GM19395 (cell line): ENCODE data around the gene ANAPC5.

Experiments used
- ATAC-seq: cut with Tn5 transposase; IDR thresholded peaks from one replicate; pipeline ENCODE4 v1.9.1; 2021; ENCODE audit warnings: mild to moderate bottlenecking, moderate library complexity; ENCODE audit not compliant: unreplicated experiment

The ANAPC5 gene

DNA sequence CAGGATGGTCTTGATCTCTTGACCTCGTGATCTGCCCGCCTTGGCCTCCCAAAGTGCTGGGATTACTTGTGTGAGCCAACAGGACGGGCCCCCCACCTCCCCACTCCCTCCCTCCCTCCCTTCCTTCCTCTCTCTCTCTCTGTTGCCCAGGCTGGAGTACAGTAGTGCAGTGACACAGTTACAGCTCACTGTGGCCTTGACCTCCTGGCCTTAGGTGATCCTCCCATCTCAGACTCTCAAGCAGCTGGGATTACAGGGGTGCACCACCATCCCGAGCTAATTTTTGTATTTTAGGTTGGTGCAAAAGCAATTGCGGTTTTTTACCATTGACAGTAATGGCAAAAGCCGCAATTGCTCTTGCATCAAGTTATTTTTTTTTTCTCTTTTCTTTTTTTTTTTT is 19.2 kb upstream of the ANAPC5 start:
- ATAC-seq: no peak

DNA sequence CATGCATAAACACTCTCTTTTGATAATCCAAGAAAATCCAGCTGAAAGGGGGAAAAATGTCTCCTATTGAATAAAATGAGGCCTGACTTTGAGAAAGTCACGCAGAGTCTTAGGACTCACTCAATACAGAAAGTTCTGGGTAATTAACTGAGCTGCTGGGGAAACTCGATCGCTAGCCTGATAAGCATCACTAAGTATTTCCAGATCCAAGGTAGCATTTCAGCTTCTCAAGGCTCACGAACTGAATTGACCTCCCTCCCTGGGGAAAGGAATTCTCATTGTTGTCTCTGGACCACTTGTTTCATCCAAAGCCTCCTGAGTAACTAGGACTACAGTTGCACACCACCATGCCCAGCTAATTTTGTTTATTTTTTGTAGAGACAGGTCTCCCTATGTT is 13.8 kb upstream of the ANAPC5 start:
- no peak for ATAC-seq

DNA sequence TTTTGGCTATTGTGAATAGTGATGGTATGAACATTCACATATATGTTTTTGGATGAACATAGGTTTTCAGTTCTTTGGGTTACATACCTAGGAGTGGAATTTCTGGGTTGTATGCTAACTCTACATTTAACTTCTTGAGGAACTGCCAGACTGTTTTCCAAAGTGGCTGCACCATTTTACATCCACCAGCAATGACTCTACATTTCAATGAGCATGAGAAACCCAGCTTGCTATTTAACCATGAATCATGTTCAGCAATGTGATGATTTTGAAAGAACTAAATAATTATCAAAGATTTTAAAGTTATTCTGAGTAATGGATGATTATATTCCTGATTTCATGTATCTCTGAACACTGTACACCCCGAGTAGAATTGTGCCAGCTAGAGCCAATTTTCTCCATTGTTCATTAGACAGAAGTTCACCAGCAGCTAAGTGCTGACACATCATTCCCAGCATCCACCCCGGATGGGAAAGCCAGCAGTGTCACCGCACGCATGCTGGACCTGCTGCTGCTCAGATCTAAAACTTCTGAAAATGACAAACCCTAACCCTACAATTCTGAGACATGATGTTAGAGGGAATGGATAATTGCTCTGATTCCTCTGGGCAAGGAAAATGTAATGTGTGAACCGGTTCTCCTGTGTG is 13.3 kb upstream of the ANAPC5 start:
- ATAC-seq: no peak

DNA sequence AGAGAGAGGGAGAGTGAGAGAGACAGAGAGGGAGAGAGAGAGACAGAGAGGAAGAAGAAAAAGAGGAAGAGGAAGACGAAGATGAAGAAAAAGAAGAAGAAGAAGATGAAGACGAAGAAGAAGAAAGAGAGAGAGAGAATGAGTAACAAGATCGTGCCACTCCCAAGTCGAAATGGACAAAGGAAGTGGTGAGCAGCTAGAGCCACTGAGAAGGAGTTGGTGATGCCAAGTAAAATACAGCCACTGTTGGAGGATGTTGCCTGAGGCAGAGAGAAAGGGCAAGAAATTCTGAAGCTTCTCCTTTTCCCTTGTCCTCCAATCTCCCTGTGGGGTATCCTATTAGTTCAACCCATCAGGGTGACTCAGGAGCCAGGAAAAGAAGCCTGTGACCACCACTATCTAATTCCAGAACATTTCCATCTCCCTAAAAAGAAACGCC is 12.5 kb upstream of the ANAPC5 start:
- ATAC-seq: no peak

DNA sequence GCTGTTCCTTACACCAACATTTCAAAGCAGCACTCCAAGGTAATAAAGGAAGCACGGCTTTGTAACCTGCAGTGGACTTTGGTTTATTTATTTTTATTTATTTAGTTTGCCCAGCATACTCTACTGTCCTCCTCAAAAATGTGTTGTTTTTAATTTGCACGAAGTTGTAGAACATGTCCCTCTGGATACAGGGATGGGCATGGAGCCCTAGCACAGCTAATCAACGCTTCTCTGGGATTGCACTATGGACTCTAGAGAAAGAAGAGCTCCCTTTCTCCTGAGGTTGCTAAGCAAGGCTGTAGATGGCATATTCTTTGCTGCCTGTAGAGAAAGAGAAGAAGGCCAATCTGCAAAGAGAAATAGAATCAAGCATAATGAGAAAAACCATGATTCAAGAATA is 5.9 kb upstream of the ANAPC5 start:
- ATAC-seq: no peak

DNA sequence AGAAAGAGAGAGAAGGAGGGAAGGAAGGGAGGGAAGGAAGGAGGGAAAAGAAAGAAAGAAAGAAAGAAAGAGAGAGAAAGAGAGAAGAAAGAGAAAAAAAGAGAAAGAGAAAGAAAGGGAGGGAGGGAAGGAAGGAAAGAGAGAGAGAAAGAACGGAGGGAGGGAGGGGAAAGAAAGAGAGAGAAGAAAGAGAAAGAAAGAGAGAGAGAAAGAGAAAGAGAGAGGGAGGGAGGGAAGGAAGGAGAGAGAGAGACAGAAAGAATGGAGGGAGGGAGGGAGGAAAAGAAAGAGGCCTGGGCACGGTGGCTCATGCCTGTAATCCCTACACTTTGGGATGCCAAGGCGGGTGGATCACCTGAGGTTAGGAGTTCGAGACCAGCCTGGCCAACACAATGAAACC is 5.1 kb upstream of the ANAPC5 start:
- no peak for ATAC-seq

DNA sequence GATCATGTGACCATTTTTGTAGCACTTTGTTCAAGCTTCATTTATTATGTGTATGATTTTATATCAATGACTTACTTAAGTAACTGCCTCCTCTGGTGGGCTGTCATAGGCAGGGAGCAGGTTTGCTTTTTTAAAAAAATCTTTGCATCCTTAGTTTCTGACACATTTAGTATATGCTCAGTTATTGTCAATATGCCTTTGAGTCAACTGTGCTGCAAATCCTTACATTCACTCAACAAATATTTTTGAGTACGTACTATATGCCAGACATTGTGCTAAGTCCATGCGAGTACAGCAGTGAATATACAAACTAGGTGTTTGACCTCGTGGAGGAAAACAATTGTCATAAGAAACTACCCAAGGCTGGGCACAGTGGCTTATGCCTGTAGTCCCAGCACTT is 4.4 kb upstream of the ANAPC5 start:
- no peak for ATAC-seq

DNA sequence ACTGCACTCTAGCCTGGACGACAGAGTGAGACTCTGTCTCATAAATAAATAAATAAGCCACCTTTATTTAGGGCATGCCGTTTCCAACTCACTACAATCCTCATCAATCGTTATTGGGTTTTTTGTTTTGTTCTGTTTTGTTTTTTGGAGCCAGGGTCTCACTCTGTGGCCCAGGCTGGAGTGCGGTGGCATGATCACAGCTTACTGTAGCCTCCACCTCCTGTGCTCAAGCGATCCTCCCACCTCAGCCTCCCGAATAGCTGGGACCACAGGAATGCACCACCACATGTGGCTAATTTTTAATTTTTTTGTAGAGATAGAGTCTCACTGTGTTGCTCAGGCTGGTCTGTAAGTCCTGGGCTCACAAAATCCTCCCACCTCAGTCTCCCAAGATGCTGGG is 3.6 kb upstream of the ANAPC5 start:
- ATAC-seq: no peak

DNA sequence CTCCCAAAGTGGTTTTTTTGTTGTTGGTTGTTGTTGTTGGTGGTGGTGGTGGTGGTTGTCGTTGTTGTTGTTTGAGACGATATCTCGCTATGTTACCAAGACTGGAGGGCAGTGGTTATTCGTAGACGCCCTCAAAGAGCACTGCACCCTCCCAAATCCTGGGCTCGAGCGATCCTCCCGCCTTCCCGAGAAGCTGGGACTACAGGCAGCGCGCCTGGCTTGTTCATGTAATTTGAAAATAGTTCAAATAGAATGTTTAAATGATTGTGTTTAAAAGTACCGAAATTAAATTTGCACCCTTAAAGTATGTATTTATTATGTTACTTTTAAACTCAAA is 439 bp upstream of the ANAPC5 start:
- ATAC-seq: no peak

DNA sequence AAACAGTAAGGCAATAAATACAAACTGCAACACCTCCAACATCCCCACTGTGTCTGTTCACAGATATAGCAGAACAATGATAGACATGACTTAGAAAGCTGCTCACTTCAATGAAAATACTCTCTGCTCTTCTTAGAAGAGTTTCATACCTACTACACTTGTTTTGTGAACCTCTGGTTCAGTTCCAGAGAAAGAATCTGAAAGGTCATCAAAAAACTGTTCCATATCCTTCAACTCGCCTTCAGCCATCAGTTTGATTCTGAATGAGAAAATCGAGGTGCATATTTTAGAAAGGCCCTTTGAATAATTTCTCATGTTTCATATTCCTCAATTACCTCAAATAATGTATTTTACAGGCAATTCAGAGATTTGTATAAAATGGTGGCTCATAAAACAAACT is 5.5 kb downstream of the ANAPC5 start:
- ATAC-seq: no peak

DNA sequence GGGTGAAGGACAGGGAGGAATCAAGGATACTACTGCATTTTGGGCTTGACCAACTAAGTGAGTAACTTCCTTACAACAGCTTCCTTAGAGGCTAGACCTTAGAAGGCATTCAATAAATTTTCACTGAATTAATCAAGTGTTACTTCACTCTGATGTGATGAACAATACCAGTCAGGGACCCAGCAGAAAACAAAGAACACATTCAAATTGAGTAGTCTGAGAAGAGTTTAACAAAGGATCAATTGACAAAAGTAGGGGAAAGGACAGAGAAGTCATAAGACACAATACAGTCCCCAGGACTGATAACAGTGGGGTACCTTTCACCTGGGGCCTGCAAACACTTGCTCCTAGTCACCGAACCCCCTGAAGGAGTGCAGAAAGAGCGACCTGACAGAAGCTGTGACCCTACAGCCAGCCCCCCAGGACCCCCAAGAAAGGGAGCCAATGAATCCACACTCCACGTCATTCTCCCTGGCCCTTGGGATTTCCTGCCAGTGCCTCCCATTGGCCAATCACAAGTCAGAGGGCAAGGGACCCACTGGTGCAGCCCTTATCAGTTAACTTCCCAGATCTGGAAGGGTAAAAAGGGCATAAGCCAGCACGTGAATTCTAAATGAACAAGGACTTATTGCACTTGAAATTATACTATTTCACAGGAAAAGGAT is 6.9 kb downstream of the ANAPC5 start:
- no peak for ATAC-seq

DNA sequence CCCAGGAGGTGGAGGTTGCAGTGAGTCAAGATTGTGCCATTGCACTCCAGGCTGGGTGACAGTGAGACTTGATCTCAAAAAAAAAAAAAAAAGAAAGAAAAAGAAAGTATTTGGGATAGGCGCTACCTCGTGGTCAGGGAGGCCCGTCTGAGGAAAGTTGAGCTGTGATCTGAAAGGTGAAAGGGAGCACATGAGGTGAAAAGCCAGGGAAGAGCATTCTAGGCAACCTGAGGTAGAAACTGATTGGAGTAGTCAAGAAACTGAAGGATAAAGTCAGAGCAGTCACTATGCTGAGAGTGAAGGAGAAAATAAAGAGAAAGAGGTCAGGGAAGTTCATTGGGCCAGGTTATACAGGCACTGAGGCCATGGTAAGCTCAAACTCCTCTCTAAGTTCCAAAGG is 7.7 kb downstream of the ANAPC5 start:
- ATAC-seq: no peak

DNA sequence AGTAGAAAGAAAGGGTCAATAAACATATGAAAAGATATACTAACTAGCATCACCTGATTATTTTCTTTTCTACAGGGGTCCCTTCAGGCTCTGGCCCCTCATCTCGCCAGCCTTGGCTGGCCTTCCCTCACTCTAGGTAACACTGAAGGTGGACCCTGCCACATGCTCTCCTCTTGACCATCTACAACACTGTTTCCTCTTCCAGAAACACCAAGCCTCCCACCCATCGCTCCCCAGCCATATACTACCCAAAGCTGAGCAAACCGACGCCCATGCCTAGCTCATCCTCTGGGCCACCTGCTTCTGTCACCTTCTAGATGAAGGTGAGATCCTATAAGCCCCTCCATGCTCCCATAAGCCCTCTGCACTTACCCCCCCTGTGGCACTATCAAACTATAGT is 14.8 kb downstream of the ANAPC5 start:
- ATAC-seq: no peak

DNA sequence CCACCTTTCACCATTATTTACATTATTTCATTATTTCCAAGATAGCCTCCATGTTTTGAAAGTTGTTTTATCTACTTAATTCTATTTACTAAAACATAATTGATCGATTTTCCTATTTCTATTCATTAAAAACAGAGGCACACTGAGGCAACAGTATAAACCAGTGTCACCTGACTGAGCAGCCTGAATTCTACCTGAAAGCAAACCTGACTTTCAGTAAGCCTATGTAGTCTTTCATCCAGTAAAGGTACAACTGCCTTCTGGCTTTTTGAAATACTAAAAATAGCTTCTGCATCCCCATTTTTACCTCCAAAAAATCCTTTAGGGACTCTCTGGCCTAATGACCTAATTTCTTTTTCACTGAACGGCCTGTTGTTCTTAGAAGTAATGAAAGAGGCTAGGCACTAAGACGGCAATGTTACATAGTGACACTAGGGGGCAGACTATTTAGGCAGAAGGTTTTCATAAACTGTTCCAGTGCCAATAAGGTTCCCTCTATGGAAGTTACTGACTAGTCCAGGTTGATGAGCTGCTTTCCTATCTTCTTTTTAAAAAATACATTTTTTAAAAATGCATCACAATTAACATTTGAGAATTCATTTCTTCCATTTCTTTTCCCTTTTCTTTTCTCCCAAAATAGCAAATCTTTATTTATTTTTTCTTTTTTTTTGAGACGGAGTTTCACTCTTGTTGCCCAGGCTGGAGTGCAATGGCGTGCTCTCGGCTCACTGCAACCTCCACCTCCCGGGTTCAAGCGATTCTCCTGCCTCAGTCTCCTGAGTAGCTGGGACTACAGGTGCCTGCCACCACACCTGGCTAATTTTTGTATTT is 17.5 kb downstream of the ANAPC5 start:
- no peak for ATAC-seq

DNA sequence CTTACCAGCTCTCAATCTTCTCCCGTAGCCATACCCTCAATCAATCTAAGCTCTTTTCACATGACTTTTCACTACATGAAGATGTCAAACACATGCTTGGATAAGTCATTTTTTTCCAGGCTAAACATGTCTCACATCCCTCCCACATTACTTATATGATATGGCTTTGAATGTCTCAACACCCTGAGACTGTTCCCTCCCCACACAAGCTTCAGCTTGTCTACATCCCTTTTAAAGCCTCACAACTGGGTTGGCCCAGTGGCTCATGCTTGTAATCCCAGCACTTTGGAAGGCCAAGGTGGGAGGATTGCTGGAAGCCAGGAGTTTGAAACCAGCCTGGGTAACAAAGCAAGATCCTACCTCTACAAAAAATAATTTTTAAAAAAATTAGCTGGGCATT is 18.5 kb downstream of the ANAPC5 start:
- no peak for ATAC-seq

DNA sequence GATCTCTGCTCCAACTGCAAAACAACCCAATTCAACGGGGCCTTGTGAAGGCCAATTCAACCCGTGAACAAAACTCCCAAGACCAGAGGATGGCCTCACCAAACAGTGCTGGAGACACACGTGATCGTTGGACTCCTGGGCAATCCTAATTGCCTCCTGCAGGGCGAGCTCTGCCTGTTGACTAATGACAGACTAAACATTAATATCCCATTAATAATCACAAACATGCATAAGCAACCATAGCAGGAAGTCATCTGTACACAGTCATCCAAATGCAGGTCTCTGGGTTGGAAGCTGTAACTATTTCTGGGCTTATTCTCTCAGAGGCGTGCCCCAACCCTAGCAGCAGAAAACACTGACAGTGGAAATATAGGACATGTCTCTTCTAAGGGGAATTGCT is 21.0 kb downstream of the ANAPC5 start:
- no peak for ATAC-seq

DNA sequence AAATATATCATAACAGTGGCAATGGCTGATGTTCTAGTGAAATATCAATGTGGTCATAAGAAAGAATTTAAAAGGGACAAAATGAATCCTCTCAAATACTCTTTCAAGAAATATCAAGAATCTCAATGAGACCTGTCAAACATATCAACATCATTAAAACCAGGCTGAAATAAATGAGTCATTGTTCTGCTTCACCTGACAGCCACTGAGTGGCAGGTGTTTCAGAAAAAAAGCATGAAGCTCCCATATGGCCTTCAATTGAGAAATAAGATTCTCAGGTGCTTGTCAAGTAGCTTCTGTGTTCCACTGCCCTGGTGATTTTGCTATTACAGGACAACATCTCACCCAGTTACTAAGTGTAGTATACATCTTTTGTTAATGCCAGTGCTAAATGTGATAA is 21.5 kb downstream of the ANAPC5 start:
- ATAC-seq: no peak

DNA sequence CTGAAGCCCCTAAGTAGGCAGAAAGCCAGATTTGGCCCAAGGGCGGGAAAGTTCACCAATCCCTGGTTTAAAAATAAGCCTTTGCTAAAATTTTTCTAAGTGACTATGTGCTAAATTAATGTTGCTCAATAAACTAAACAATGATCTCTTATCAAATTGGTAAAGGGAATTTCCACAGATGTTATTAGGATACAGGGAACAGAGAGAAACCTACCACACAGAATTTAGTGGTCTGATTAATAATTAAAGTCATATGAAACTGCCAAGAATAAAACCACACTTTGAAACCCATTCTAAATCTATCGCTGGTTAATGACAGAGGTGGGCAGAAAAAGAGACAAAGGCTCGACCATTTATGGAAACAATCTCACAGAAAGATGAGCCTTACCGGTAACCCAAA is 22.0 kb downstream of the ANAPC5 start:
- ATAC-seq: no peak

DNA sequence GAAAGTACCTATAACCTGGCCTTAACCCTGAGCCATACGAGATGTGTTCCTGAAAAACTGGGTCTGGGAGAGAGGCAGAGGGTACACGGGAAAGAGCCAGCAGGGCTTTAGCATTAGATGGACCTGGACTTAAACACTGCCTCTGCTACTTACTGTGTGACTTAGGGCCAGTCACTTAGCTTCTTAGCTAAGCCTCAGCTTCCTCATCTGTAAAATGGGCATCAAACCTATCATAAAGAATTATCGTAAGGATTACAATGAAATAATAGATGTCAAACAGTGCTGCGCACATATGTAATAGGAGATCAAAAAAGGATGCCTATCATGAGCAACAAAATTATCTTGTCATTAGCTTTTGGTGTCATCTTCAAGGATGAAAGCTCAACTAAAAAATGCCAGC is 23.6 kb downstream of the ANAPC5 start:
- ATAC-seq: no peak

DNA sequence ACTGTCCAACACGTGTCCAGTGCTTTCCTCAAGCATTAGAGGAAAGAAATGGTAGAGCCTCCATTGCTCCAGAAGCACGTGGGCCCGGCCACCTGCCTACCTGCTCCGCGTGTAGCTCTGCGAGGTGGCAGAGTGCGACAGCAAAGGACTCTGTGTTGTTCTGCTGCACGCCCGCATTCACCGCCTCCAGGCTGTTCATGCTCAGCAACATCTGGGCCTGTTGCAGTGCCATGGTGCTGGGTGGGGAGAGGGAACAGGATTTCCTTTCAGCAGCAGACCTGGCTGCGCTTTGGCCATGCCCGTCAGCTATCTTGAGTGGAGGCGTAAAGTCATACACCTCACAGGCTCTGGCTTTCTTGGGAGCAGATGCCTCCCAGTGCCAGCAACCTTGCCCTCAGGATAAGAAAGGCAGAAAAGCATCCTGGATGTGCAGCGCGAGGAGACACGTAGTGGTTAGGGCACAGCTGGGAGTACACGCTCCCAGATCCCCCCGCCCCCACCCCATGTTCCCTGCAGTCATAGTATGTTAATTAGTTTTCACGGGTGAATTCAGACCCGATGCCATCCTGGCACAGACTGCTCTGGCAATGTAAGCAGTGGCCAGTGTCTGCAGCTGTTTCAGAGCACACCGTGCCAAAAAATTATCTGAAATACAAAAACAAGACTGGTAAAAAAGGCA is 25.1 kb downstream of the ANAPC5 start:
- ATAC-seq: no peak

DNA sequence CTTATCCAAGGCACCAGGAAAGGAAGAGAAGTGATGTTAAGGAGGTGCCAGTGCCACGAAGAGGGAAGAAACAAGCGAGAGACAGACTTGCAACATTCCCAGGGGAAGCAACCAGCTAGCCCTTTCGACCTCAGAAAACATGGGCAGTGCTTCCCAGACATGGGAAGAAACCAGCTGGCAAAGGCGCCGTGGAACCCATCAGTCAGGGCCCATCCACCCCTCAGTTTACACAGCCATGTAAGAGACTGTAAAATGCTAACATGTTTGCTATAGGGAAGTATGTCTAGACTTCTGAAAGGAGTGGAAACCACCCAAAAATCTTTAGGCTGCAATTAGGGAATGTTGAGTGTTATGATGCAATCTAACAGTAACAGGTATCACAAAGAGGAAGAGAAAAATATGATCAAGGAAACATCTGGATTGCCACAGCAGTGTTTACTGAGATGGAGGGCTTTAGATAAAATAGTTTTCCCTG is 26.3 kb downstream of the ANAPC5 start:
- no peak for ATAC-seq

DNA sequence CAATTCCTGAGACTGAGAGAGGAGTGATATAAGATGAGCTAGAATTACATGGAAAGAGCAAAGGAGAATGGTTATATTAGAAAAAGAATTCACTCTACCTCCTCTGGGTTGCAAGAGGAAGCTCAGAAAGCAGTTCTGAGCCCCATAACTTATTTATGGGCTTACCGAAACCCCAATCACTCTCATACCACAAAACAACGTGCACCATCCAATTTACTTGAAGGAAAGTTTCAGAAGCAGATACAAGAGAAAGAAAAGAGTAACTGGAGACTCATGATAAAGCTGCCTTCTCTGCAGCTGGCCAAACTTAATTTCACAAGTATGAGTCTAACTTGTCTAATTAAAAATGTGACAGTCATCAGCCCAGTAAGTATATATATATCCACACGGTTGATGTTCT is 28.3 kb downstream of the ANAPC5 start:
- ATAC-seq: no peak
